COLO668 (cell line): ENCODE data around the gene CPLX3.

ENCODE experiments used
- DNase-seq: peaks from one replicate; lab custom pipeline; 2025; ENCODE audit not compliant: unreplicated experiment; lab: John Stamatoyannopoulos, UW

CPLX3 gene

DNA sequence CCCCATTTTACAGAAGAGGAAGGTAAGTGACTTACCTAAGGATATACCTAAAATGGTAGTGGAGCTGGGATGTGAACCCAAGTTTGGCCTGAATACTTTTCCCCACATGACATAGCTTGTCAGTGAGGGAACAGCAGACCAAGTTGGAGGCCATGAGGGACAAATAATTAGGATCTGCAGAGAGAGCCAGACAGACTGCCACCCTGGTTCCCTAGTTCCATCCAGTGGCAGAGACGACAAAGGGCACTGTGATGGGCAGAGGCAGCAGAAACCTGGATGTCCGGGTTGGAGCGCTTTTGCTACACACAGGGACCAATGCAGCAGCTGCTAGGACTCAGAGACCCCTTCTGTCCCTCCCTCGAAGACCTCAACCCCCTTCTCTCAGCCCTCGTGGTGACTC is 1.2 kb downstream of the CPLX3 start:
- DNase-seq: no peak

DNA sequence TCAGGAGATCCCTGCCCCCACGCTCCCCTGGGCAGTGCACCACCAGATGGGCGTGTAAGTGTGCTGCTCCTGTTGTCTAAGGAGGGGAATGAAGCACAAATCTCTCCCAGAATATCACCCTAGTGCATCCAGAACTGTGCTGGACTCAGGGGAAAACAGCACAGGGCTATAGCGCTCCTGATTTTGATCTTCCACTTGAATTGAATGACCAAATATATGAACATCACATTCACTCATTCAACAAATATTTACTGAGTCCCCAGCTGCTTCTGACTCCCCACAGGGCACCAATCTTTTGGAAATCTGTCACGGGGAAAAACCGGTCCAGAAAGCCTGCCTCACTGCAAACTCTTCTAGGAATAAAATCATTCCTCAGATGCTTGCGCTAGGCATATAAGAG is 2.4 kb downstream of the CPLX3 start:
- DNase-seq: no peak

DNA sequence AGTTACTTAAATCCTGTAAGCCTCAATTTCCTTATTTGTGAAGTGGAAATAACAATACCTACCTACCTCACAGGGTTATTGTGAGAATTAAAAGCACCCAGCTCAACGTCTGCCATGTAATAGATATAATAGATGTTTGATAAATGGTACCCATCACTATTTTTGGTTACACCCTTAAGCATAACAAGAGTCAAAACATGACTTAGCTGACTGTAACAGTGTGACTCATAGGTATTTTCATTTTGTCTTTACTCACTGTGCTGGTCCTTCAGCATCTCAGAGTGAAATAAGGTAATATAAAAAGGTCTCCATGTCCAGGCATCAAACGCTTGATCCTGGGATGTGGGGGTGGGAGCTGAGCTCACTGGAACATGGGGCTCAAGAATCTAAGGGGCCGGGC is 3.1 kb downstream of the CPLX3 start:
- DNase-seq: no peak

DNA sequence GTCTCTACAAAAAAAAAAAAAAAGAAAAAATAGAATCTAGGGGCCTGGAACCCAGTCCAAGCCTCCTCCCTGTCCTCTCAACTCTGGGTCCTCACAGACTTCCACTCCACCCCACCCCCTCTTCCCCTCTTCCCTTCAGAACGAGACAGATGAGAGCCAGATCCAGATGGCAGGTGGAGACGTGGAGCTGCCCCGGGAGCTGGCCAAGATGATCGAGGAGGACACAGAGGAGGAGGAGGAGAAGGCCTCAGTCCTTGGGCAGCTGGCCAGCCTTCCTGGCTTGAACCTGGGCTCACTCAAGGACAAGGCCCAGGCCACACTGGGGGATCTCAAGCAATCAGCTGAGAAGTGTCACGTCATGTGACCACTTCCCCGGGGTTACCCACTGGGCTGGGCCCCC is 3.6 kb downstream of the CPLX3 start:
- no peak for DNase-seq

DNA sequence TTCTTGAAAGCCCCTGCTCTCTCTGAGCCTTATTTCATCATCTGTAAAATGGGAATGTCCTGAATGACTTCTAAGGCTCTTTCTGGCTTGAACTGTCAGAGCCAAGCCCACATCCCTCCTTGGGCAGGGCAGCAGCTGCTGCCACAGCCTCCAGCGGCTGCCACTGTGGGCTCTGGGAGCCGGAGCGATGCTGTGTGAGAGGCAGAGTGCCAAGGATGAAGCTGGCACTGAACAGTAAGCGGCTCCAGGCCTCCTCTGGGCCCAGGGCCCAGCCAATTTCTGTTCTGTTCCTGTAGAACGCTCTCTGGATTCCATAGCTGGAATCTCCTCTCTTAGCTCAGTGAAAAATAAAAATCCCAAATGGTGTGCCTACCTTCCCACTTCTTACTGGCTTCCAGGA is 4.4 kb downstream of the CPLX3 start:
- no peak for DNase-seq

DNA sequence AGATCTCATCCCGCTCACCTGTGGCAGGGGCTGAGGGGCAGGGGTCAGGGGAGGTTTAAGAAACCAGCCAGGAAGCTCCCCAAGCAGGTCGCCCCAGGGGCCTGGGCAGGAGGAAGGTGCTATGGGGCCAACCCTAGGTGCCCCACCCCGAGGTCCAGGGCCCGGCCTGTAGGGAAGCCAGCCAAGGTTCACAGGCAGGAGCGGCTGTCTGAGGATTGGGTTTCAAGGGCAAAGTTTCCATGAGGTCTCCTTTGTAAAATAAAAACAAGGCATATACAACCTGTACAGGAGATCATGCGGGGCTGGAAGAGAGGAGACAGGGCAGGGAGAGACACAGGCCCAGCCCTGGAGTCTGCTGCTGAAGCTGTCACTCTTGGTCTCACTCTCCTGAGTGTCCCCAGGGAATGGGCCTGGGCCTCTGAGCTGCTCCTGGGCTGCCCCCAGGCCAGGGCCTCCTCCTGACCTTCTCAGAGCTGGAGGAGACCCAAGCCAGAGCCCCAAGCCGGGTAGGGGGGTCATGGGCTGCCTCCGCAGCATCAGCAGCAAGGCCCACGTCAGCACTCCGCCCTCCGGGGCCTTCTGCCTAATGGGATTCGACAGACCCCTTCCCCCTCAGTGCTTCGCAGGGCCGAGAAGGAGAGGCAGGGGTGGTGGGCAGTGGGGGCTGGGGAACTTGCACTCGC is 5.5 kb downstream of the CPLX3 start:
- no peak for DNase-seq

DNA sequence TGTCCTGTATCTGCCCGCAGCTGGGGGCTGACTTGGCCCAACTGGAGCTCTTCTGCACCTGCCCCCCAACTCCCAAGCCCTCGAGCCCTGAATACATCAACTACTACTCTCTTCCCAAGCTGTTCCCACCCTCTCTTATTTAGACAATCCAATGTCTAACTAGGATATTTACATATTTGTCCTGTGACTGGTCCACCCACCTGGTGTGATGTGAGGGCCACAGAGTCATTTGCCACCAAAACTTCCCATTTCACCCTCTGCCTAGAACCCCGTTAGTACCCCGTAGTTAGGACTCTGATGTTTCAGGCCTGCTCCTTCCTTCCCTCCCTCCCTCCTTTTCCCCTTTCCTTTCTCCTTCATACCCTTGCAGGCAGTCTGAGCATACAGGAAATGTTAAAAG is 6.4 kb downstream of the CPLX3 start:
- no peak for DNase-seq

DNA sequence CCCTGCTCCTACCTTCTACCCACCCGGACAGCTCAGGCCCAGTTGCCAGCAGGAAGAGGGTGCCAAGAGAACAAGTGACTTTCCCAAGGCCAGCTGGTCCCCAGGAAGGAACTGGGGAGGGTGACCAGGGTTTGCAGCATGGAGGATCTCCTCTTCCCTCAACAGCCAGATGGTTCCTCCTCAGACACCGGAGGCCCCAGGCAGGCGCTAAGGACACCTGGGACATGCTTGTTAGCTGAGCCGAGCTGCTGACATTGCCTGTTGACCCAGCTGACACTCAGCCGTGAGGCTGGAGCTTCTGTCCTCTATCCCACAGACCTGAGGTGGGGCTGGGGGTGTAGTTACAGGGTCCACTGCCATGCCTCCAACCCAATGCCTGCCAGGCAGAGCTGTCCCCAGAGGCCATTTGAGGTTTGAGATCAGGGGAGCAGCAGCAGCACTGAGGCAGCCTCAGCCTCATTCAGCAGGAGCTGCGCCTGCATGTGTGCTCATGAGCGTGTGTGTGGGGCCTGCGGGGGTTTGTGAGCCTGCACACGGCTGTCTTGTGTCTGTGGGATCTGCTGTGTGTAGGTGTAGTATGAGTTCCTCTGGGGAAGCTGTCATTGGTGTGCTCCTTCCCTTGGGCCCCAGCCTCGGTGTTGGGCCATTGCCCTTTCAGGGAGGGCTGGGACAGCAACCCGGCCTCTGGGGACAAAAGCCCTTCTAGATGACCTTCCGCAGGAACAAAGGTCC is 7.1 kb downstream of the CPLX3 start:
- no peak for DNase-seq

DNA sequence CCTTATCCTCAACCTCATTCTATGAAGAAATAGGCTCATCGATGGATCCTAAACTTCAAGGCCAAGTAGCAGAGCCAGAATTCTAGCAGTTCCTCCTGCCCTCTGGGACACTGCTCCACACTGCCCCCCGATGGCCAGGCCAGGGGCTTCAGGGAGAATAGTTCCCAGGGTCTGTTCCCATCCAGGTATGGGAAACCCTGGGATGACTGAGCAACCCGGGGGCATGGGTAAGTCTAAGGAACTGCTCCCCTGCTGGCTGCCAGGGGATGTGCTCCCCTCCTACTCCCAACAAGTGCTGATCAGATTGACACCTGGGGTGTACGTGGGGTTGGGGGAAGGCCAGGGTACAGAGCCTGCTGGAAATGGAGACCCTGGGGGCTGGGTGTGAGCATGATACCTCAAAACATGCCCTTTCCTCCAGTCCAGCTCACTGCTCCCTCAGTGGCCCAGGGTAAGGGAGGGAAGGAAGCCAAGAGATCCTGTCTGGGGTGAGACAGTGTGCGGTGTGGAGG is 8.9 kb downstream of the CPLX3 start:
- peak; percentile 57 for DNase-seq

DNA sequence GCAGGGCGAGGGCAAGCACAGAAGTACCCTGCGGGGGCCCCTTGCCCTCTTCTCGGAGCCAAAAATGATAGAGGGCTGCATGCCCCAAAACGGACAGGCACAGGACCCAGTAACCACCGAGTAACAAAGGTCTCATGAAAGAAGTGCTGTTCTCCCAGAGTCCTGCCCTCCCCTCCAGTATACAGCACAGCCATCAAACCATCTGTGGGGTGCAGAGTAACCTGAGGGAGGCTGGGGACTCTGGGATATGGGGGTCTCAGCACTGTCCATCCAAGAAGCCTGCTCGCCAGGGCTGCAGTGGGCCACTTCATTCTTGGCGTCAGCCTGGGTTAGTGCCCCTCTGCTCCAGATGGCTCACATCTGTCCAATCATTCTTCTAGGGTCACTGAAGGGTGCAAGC is 10.4 kb downstream of the CPLX3 start:
- DNase-seq: no peak

DNA sequence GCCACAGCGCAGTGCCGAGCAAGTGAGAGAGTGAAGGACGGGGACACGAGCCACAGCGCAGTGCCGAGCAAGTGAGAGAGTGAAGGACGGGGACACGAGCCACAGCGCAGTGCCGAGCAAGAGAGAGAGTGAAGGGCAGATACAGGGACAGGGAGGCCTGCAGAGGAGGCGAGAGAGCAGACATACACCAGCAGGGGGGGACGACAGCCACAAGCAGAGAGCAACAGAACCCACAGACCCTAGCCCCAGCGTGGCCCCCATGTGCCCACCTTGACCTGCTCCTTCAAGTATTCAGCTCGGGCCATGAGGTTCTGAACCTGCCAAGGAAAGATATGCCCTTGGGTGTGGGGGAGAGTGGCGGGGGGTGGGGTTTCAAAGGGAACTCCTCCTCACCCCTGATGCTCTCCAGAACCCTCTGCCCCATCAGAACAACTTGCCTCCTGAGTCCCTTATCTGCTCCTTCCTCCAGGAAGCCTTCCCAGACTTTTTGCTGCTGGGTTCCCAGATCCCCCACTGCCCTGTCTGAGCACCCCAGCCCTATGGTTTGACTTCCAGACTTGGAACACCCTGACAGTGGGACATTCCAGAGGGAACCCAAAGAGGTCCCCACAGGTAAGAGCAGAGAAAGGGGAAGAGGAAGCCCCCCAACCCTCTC is 11.2 kb downstream of the CPLX3 start:
- no peak for DNase-seq

DNA sequence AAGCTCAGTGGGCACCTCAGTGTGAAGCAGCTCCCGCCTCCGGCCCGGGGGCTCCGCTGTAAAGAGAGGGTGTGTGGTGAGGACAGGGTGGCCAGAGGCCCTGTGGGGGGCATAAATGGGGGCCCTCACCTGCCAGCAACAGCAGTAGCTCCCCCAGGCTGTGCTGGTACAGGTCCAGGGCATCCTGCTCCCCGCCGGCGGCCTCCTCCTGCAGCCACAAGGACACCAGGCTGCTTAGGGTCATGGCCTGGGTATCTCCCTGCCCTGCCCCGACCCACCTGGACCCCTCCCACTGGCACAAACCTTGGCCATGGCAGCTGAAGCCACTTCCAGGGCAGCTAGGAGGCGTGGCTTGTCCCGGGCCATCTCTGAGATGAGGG is 11.7 kb downstream of the CPLX3 start:
- no peak for DNase-seq

DNA sequence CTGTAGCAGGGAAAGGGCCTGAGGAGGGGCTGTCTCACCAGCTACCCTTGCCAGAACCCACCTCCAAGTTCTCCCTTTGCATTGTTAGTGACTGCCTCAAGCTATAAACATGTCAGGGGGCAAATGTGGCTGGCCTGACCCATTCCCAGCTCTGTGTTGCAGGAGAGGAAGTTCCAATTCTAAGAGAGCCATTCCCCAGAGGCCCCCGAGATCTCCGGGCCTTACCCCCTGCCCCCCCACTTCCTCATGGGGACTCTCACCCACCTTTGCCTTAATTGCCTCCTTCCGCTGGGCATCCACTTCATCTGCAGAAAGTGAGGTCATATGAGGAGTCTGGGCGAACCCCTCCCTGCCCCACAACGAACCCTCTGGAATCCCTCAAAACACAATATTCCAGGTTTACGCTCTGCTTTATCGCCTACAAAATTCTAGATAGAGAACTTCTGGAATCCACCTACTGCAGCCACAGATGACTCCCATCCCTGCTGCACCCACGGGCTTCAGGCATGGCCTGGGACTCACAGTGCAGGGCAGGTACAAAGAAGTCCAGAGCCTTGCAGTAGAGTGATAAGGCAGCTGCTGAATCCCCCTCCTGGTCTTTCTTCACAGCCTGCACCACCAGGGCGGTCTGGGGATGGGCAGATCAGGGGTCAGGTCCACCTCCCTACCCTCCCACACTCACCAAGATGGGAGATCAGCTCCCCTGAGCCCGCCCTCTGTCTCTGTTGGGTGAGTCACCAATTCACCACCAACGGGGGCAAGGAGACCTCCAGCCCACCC is 12.5 kb downstream of the CPLX3 start:
- no peak for DNase-seq

DNA sequence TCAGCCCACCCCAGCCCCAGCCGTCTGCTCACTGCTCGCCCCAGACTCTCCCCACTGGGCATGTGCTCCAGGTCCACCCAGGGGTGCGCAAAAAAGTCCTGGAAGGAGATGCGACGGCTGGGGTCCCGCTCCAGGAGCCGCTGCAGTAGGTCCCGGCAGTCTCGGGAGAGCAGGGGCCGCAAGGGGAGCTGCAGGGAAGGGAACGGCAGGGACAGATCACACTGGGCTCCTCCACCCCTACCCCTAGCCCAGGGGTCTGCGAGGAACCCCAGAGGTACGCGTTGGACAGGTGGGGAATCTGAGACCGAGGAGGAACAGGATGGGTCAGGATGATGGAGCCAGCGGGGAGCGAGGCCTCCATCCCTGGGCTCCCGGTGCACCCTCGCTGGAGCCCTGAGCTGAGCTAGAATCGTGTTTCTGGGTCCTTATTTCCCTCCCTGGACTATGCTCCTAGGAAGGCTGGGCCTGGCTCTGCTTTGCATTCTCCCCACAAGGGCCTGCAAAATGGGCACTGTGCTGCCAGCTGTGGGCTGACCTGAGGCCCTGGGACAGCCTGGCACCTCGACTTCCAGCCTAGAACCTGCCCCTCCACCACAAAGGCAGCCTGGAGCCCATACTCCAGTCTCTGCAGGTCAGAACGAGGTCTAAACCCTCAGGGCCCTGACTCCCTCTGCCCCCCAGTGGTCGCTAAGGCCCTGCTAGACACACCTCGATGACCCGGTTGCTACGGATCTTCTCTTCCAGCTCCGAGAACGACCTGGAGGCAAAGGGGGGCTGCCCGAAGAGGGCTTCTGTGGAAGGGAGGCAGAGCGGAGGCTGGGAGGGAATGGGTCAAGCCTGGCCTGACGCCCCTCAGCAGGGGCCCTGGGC is 13.3 kb downstream of the CPLX3 start:
- DNase-seq: no peak

DNA sequence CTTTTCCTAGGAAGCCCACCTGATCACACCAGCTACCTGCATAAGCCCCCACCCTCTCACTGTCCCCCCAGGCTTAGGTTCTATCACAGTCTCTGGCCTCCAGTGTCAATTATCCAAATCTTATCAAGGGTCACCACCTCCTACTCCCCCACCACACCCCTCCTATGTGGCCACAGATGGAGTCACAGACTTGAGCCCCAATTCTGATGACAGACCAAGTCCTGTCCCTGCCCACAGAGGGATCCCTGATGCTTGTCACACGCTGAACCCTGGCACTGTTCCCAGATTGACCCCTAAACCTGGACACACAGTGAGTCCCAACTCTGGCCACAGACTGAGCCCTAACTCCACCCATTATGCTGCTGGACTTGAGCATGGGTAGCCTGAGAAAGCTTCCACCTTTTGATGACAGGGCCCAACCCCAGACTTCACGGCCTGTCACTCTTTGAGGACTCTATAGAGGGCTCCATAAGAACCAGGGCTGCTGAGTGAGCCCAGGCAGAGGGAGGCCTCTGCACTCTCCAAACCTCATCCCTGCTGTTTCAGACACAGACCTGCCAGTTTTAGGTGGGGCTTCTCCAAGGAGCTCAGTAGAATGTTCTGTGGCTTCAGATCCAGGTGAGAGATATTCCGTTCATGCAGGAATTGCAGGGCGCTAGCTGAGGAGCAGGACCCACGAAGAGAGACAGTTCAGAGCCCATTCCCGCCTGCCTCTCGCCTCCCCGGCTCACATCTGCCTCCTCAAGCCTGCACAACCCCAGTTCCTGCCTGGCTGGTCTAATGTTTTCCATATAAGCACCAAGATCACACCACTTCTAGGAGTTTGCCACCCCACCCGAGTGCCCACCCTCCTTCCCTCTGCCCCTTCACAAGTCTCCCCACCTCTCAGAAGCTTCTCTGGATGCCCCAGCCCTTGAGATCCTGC is 14.7 kb downstream of the CPLX3 start:
- no peak for DNase-seq

DNA sequence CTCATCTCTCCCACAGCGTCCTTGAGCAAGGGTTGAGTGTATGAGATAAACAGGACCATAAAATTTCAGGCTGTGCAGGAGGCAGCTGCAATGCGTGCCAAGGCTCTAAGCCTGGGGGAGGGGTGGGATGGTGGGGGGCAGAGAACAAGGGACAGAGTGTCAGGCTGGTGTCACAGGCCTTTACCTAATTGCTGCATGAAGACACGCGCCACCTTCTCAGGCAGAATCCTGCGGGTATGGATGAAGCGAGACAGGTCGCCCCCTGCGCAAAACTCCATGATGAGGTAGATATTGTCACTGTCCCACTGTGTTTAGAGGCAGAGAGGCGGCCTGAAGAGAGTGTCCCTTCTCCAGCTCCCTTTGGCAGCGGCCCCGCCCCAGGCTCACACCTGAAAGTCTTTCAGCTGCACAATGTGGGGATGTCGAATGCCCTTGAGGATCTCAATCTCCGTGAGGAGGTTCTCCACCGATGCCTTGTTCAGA is 15.5 kb downstream of the CPLX3 start:
- no peak for DNase-seq

DNA sequence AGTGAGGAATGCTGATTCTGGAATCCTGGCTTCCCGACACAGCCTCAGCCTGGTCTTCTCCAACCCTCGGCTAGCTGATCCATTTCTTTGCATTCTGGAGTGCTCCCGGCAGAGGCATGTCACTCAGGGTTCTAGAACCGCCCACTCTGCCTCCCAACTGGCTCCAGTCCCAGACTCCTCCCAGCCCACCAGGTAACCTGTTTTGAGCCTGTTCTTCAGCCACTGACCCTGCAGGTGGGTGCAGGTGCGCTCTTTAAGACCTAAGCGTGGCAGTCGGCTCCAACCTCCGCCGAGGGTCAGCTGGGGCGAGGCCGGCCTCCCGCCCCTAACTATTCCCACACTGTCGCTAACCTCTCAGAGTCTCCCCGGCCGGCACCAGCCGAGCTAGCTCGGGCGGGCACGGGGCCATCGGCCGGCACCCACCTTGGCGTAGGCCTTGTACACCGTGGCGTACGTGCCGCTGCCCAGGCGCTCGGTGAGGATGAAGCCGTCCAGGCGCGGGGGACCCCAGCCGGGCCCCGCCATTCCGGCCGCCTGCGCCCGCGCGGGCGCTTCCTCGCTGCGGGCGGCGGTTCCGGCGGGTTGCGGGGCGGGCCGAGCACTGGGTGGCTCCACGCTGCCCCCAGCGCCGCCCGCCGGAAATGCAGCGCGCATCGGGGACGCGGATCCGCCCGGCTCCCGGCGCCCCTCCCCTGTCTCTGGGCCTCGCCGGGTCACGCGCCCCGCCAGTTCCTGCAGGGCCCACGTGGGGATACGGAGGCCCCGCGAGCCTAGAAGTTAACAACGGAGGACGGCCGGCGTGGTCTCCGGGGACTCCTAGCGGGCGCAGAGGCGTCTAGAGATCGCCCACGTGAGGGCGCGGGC is 16.4 kb downstream of the CPLX3 start, which contains the start of gene ULK3:
TSS of gene ULK3 (minus strand) at position 576 of the 864 bp plus-strand sequence. CDS start at position 525, 51 bp downstream.
- DNase-seq: peak; percentile 93

DNA sequence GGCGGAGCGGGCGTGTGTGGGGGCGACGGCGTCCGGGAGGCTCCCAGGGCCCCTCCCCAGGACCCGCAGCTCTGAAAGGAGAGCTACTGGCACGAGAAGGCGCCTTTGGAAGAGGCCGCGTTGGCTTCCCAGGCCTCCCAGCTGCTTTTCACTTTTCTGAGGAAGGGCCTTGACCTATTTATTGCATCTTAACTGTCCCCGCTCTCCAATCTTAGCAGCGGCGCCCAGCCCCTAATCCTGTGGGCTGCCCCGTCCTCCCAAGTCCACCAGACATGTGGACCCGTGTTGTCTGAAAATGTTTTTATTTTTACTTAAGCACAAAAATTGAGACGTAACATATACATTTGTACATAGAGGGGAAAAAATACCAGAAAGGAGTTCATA is 17.0 kb downstream of the CPLX3 start:
- DNase-seq: no peak
